B cell (primary cell): Measurements from ENCODE around the gene CTNNA2.

Source experiments
- EZH2 ChIP-seq: IDR thresholded peaks from 2 replicates; pipeline ENCODE4 v1.6.1; 2012; ENCODE audit warnings: borderline replicate concordance, low read depth, mild to moderate bottlenecking, moderate library complexity, low read length; ENCODE audit not compliant: insufficient read depth, poor library complexity, severe bottlenecking
- TF ChIP-seq, protein P1 (sequence below): fragments of 200-600 bp; IDR thresholded peaks from one replicate; pipeline ENCODE4 v1.8.0; 2022; ENCODE audit warnings: antibody characterized with exemption, mild to moderate bottlenecking

DNA sequence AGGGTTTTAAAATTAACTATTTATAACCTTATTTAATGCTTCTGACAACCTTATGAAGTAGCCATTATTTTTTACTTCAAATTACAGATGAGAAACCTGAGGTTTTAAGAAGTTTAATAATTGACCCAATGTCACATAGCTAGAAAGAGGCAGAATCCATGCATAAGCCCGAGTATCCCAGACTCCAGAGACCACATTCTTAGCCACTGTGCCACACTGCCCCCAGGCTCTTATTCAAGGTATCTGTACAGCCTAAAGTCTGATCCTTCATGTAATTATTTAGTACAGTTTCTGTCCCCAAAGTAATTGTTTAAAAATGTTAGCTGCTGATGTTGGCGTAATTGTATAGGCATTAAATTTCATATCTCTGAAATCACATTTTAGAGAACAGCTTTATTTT lies 916.4 kb downstream of the CTNNA2 start:
- TF ChIP-seq, protein P1, sequence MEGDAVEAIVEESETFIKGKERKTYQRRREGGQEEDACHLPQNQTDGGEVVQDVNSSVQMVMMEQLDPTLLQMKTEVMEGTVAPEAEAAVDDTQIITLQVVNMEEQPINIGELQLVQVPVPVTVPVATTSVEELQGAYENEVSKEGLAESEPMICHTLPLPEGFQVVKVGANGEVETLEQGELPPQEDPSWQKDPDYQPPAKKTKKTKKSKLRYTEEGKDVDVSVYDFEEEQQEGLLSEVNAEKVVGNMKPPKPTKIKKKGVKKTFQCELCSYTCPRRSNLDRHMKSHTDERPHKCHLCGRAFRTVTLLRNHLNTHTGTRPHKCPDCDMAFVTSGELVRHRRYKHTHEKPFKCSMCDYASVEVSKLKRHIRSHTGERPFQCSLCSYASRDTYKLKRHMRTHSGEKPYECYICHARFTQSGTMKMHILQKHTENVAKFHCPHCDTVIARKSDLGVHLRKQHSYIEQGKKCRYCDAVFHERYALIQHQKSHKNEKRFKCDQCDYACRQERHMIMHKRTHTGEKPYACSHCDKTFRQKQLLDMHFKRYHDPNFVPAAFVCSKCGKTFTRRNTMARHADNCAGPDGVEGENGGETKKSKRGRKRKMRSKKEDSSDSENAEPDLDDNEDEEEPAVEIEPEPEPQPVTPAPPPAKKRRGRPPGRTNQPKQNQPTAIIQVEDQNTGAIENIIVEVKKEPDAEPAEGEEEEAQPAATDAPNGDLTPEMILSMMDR = no peak
- no peak for TF ChIP-seq EZH2
